ENCODE data around the gene BZW2.

BZW2 gene

DNA sequence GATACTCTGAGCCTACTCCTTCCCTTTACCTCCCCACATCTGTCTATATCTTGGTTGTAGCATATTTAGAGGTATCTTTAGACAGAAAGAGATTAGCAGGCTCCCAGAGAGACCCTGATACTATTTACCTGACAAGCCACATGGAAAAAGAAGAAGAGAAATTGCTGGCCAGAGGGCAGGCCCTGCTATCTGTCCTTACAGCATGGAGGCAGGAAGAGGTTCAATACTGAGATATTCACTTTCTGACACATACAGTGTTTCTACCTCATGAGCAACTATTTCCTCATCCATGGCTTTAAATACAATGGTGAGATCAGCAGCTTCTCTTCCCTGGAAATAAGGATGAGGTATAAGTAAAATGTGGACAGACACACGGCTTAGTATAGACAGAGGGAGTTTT lies 73.7 kb downstream of the BZW2 start:
- DNase-seq (ENCODE audit: low read depth) = no peak

GRCh38 chr7:16721541-16721940 lies 75.6 kb downstream of the BZW2 start:
- DNase-seq (ENCODE audit: low read depth) = no peak

GRCh38 chr7:16724344-16724743 lies 78.4 kb downstream of the BZW2 start:
- DNase-seq (ENCODE audit: low read depth) = no peak

DNA sequence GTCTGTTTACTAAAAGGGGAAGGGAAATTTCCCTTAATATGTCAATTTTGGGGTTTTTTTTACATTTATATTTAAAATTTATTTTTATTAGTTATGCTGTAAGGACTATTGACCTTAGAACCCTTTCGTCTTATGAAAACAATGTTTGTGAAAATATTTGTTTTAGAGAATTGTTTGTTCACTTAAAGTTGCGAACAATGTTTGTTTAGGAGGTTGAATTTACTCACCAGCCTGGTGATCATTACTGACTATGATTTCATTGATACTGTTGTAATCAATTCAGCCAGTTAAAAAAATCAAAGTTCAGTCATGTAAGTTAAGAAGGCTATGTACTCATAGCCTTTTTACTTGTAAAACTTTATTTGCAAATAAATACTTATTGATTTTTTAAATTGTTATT lies 80.2 kb downstream of the BZW2 start:
- DNase-seq (ENCODE audit: low read depth) = no peak

- no peak for DNase-seq (ENCODE audit: low read depth)
These were observed 81.8 kb downstream of the BZW2 start for GRCh38 chr7:16727736-16728135.

DNA sequence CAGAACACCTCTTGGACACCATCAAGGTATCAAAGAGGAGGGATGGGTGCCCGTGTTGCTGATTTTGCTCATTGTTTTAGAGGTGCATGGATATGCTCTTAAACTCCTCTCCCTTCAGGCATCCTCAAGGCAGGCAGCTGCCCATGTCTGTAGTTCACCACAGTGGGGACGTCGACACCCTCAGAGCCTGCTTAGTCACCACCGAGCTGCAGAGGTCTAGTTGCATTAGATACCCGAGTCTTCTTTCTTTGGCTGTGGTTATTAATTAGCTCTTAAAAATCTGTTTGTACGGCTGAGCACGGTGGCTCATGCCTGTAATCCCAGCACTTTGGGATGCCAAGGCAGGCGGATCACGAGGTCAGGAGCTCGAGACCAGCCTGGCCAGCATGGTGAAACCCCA lies 82.8 kb downstream of the BZW2 start:
- no peak for DNase-seq (ENCODE audit: low read depth)

DNA sequence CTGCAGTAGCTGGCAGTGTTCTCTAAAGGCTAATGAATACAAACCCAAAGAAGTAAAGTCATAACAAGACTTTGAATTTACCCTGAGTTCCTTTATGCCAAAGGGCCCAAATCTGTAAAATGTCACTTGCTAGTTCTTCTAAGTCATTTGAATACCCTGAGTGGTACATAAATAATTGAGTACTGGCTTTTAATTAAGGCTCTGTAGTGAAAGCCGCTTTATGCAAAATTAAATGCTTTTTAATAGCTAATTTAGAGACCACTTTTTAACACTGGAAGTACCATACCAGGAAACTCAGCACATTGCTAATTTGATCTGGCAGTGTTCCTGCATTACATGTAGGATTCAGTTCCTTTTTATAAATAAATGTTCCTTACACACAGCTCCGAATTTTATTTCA lies 83.6 kb downstream of the BZW2 start:
- no peak for DNase-seq (ENCODE audit: low read depth)

DNA sequence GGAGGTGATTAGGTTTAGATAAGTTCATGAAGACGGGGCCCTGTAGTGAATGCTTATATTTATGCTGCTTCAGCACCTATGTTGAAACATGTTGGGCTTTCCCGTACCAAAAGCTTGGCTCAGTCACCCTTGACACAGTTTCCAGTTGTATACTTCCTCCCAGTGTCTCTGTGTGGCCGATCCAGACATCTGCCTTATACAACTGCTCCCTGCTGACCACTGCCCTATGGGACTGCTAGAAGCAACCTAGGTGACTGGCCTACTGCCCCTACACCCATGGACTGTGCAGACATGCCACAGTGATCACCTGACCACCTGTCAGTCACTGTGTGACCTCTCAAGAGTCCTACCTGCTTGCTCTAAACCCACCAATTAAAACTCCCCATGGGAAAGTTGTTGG lies 85.0 kb downstream of the BZW2 start:
- DNase-seq (ENCODE audit: low read depth) = no peak

DNA sequence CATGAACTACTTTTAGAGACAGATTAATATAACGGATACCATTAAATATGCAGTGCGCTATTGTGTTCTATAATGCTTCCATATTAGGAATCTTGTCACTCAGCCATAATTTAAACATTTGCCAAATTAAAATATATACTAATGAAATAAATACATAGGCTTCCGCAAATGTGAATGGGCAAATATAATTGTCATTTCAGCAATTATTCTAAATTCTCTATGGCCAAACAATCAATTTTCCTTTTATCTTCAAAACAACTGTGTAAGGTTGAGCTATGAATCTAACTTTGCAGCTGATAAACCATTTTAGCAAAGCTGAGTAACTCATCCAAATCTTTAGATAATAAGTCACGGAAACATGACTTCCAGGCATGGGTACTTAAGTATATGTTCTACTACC lies 86.8 kb downstream of the BZW2 start:
- DNase-seq (ENCODE audit: low read depth) = no peak

- no peak for DNase-seq (ENCODE audit: low read depth)
These were observed 88.3 kb downstream of the BZW2 start for GRCh38 chr7:16734148-16734726.

GRCh38 chr7:16735020-16735419 lies 89.0 kb downstream of the BZW2 start:
- DNase-seq (ENCODE audit: low read depth) = no peak

DNA sequence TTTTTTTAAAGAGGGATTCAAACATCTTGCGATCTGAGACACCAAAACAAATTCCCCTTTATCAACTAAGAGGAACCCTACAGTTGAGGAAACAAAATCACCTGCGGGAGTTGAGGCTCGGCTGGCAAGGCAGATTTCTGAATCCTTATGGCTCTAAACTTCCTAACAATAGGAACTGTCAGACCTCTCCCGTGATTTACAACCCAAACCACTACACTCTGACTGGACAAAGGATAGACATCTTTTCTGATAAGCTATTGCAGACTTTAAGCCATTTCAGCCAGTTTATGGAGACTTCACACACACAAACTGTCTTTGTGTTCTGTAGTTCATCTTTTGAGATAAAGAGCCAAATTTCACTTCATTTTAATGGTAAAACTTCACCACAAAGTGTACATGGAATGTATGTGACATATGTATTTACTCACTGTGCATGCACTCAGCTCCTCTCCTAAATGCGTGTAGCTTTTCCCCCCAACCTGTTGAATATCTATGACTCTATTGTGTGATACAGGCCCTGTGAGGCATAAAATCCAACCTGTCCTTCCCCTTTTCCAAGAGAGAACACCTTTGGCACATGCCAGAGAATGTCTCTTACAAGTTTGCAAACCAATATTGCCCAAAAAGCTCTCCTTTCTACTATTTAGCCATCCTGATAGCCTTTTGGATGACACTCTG lies 92.2 kb downstream of the BZW2 start:
- no peak for DNase-seq (ENCODE audit: low read depth)

DNA sequence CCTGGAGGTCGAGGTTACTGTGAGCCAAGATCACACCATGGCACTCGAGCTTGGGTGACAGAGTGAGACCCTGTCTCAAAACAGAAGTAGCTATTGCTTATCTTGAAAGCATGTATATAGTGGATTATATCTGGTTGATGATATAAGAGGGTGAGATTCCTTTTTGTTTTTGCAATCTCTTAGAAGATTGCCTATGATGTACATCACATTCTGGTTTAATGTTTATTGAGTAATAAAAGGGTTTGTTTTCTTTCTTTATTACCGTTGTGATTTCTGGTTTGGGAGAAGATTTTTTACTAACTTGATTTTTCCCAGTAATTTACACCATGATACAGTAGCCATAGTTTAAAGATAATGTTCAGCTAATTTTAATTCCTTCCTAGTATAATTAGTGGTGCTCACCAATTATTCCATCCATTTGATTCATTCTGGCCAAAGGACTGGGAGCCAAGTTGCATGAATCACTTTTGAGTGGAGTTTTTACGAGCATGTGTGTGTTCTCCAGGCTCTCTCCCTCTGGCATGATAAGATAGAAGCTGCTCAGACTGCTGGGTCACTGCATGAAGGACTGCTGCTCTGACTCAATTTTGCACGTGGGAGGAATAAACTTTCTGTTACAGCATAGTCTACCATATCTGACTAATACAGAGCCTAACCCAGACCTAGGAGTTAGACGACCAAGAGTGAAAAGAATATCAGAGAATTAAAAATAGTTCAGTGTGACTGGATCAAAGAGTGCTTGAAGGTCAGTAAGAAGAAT lies 94.1 kb downstream of the BZW2 start:
- peak; percentile 94 for DNase-seq (ENCODE audit: low read depth)

GRCh38 chr7:16740623-16740953 lies 94.6 kb downstream of the BZW2 start:
- DNase-seq (ENCODE audit: low read depth) = no peak

GRCh38 chr7:16740996-16741395 lies 95.0 kb downstream of the BZW2 start:
- DNase-seq (ENCODE audit: low read depth) = no peak

DNA sequence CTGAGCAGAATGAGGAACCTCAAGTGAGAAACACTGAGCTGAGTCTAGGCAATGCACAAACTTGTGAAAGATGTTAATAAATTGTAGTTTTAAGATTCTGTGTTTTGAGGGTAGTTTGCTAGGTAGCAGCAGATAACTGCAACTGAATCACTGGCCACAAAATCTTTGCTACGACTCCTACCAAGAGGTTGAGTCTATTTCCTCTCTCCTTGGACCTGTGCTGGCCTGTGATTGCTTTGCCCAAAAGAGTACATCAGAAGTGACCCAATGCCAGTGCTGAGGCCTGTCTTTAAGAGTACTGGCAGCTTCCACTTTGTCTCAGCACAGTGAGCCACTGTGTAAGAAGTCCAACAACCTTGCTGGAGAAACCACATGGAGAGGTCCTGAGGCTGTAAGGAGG lies 95.7 kb downstream of the BZW2 start:
- DNase-seq (ENCODE audit: low read depth) = no peak

DNA sequence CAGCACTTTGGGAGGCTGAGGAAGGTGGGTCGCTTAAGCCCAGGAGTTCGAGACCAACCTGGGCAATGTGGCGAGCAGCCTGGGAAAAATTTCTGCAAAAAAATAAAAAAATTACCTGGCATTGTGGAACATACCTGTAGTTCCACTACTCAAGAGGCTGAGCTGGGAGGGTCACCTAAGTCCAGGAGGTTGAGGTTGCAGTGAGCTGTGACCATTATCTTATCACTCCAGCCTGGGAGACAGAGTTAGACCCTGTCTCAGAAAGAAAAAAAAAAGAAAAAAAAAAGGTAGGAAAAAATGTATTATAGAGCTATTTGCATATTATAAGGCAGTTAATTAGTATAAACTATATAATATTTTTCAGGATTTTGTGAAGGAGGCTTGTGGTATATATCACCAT lies 96.6 kb downstream of the BZW2 start:
- DNase-seq (ENCODE audit: low read depth) = no peak

GRCh38 chr7:16743236-16743635 lies 97.3 kb downstream of the BZW2 start:
- no peak for DNase-seq (ENCODE audit: low read depth)

GRCh38 chr7:16744518-16745250 lies 98.7 kb downstream of the BZW2 start:
- no peak for DNase-seq (ENCODE audit: low read depth)

- no peak for DNase-seq (ENCODE audit: low read depth)
These were observed 99.7 kb downstream of the BZW2 start for GRCh38 chr7:16745645-16746044.

- no peak for DNase-seq (ENCODE audit: low read depth)
These were observed 101.1 kb downstream of the BZW2 start for GRCh38 chr7:16747102-16747501.

DNA sequence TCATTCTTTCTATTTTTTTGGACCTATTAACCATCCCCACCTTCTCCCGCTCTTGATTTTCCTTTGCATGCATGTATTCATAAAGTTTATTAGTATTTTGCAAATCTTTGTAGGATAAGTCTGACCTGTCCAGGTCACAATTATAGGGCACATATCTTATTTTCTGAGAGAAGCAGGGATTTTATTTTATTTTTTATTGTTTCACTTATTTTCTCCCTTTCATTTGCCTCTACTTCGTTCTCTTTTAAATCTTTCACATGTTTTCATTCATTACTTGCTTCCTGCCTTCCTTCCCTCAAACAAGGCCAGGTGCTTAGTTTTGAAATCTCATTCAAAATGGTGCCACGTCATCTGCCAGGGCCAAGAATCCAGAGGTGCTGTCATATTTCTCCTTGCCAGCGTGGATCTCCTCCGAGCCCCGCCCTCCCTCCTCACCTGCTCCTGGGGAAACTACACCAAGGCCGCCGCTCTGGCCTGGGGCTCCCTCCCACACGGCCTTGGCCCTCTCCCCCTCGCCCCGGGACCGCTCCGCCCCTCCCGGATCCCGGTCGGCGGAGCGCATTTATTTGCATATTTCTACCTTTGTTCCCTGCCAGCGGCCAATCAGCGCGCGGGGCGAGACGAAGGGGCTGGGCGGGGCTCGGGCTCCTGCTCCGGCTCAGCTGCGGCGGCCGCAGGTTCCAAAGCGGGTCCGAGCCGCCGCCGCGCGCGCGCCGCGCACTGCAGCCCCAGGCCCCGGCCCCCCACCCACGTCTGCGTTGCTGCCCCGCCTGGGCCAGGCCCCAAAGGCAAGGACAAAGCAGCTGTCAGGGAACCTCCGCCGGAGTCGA lies 107.3 kb downstream of the BZW2 start, which contains the start of gene TSPAN13:
TSPAN13 (plus strand) TSS at position 654 of the 830 bp plus-strand sequence. CDS start 213 bp downstream, outside the sequence.
- DNase-seq (ENCODE audit: low read depth) = peak; percentile 33

Measured in HS-5 (cell line).